Stimulated activated CD4-positive, alpha-beta T cell treated with anti-CD3 and anti-CD28 coated beads, Interleukin-4, amount 100 ng/mL, for 48 hours (primary cell): ENCODE results near the gene ZBTB46.

Experiments used
- DNase-seq, 2 donors: peaks; one replicate each; pipeline ENCODE4 v3.0.0-alpha.2; 2020; ENCODE audit warnings: low read depth in 2 of 2

ZBTB46 gene

DNA sequence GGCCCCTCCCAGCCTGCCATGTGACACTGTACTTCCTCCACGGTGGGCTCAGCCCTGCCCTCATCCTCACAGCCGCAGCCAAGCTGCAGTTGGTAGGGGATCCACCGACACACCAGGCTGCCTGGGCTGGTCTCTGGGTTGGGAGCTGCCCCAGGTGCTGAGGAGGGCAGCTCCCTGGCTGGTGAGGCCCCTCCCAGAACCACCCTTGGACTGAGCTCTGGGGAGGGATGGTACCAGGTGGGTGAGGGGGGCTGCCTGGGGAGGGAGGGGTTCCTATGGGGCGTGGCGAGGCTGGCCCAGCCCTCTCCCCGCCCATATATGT is 134.8 kb downstream of the ZBTB46 start:
- no peak for DNase-seq

DNA sequence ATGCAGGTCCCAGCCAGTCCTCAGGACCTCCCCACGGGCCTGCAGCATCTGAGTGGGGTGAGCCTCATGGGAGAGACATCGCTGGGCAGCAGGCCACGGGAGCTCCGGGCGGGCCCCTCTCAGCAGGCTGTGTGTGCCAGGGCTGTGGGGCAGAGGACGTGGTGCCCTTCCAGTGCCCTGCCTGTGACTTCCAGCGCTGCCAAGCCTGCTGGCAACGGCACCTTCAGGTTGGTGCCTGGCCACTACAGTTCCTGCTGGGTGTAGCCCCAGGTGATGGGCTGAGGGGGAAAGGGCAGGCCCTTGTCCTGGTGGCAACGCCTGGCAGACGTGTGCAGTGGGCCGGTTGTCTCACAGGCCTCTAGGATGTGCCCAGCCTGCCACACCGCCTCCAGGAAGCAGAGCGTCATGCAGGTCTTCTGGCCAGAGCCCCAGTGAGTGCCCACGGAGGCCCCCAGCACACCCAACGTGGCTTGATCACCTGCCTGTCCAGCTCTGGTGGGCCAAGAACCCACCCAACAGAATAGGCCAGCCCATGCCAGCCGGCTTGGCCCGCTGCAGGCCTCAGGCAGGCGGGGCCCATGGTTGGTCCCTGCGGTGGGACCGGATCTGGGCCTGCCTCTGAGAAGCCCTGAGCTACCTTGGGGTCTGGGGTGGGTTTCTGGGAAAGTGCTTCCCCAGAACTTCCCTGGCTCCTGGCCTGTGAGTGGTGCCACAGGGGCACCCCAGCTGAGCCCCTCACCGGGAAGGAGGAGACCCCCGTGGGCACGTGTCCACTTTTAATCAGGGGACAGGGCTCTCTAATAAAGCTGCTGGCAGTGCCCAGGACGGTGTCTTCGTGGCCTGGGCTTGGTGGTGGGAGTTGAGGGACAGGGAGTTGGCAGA is 135.4 kb downstream of the ZBTB46 start:
- no peak for DNase-seq

DNA sequence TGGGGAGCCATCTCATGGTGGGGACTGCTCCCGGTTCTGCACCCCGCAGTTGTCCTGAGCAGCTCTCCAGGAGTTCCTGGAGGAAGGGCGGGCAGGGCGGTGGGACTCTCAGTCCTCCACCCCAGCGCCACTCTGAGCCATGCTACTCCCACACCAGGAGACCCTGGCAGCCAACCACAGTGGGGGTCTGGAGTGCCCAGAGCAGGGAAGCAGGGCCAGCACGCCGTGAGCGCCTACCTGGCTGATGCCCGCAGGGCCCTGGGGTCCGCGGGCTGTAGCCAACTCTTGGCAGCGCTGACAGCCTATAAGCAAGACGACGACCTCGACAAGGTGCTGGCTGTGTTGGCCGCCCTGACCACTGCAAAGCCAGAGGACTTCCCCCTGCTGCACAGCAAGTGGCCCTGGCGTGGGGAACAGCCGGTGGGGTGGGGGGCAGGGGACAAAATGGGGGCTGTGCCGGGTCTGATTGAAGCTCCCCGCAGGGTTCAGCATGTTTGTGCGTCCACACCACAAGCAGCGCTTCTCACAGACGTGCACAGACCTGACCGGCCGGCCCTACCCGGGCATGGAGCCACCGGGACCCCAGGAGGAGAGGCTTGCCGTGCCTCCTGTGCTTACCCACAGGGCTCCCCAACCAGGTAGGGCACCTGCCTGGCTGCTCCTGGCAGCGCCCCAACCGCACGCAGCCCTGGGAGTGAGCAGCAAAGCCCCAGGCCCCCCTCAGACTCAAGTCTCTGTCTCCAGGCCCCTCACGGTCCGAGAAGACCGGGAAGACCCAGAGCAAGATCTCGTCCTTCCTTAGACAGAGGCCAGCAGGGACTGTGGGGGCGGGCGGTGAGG is 136.3 kb downstream of the ZBTB46 start:
- DNase-seq, result no peak

DNA sequence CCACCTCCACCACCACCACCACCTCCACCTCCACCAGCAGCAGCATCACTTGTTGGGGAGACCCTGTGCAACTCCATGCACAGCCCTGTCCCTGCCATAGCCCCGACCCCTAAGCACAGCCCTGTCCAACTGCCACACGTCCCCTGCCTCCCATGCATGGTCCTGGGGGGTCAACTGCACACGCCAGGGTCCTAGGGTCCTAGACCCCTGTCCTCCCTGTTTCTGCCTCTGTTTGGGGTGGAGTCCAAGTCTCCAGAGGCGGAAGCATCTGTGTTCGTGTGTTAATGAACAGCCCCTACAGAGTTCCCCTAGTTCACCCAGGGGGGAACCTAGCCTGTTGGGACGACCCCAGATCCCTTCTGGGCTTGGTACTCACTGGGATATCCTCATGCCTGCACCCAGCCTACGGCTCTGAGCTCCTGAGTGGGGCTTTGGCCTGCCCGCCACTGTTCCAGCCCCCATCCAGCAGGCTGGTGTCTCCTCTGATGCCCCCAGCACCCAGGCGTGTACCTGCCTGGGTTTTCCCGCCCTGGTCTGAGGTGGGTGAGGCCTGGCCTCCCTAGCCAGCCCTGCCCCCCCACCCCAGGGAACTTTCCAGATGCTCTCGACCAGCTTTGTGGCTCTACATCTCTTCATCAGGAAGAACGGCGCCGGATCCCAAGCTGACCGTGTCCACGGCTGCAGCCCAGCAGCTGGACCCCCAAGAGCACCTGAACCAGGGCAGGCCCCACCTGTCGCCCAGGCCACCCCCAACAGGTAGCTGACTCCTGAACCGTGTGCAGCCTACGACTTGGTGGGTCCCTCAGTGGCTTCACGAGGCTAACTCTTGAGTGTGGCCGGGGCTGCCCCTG is 137.1 kb downstream of the ZBTB46 start:
- no peak for DNase-seq
